ENCODE measurements around the gene TEX19. TPM values are rescaled to one million over a fixed set of nuclear protein-coding genes. Genes with fewer than 3 reads are reported as not detected.
"Not testable (repeated sequence)": the region's sequence is repeated elsewhere in the genome, so short reads cannot be mapped to it uniquely, and the experiment has no call there.

TEX19 gene
- total RNA-seq, 2 donors from 2014 or later, result not detected

GRCh38 chr17:82351254-82351712, 7.8 kb upstream of the TEX19 start:
- ATAC-seq (peak in 1 of 2 donors; percentile 15), DNase-seq (ENCODE audit: low spot score) (no peak)
- Mint-ChIP-seq H3K9me3 (no peaks in the 10 kb centered on the region), H3K27ac (no peak overlapping the region), H3K4me1 (ENCODE audit: low read depth in 2 of 2) (peaks cover 0 to 18% of the 10 kb centered on the region in 2 donors), H3K4me3 (no peak overlapping the region), H3K27me3 (peaks cover 0 to 3% of the 10 kb centered on the region in 2 donors), H3K36me3 (no peaks in the 10 kb centered on the region)

- Mint-ChIP-seq H3K36me3 (no peaks in the 10 kb centered on the region), H3K27me3 (no peaks in the 10 kb centered on the region), H3K4me1 (ENCODE audit: low read depth in 2 of 2) (peaks cover 0 to 14% of the 10 kb centered on the region in 2 donors), H3K27ac (no peak overlapping the region), H3K9me3 (no peaks in the 10 kb centered on the region), H3K4me3 (no peak overlapping the region)
- ATAC-seq (peak; percentile 75 to 79), DNase-seq (ENCODE audit: low spot score) (peak; percentile 78)
Observed at GRCh38 chr17:82351713-82352488, 7.1 kb upstream of the TEX19 start.

GRCh38 chr17:82353484-82353883, 5.6 kb upstream of the TEX19 start:
- peaks cover 8 to 18% of the 10 kb centered on the region in 2 donors for H3K4me1 Mint-ChIP-seq (ENCODE audit: low read depth in 2 of 2)
- no peak overlapping the region for H3K27ac Mint-ChIP-seq
- peaks cover 0 to 3% of the 10 kb centered on the region in 2 donors for H3K27me3 Mint-ChIP-seq
- ATAC-seq (no peak), DNase-seq (ENCODE audit: low spot score) (no peak)
- H3K4me3 Mint-ChIP-seq, result no peak overlapping the region
- no peaks in the 10 kb centered on the region for H3K36me3 Mint-ChIP-seq
- no peaks in the 10 kb centered on the region for H3K9me3 Mint-ChIP-seq

- H3K36me3 Mint-ChIP-seq, result no peaks in the 10 kb centered on the region
- no peak for DNase-seq (ENCODE audit: low spot score)
- ATAC-seq, result no peak
- no peaks in the 10 kb centered on the region for H3K9me3 Mint-ChIP-seq
- H3K27me3 Mint-ChIP-seq, result peaks cover 0 to 4% of the 10 kb centered on the region in 2 donors
- H3K4me3 Mint-ChIP-seq, result no peak overlapping the region
- no peak overlapping the region for H3K27ac Mint-ChIP-seq
- peaks cover 12 to 21% of the 10 kb centered on the region in 2 donors for H3K4me1 Mint-ChIP-seq (ENCODE audit: low read depth in 2 of 2)
Observed at GRCh38 chr17:82354804-82355308, 4.2 kb upstream of the TEX19 start.

GRCh38 chr17:82355770-82356427, 3.1 kb upstream of the TEX19 start:
- Mint-ChIP-seq H3K27ac (no peak overlapping the region), H3K27me3 (peaks cover 0 to 4% of the 10 kb centered on the region in 2 donors), H3K9me3 (no peaks in the 10 kb centered on the region), H3K36me3 (no peaks in the 10 kb centered on the region), H3K4me3 (no peak overlapping the region), H3K4me1 (ENCODE audit: low read depth in 2 of 2) (peaks cover 12 to 17% of the 10 kb centered on the region in 2 donors)
- DNase-seq (ENCODE audit: low spot score) (no peak), ATAC-seq (no peak)

- peak in 1 of 2 donors; percentile 18 for ATAC-seq
- Mint-ChIP-seq H3K4me3 (no peak overlapping the region), H3K27me3 (peaks cover 0 to 4% of the 10 kb centered on the region in 2 donors), H3K9me3 (no peaks in the 10 kb centered on the region), H3K36me3 (no peaks in the 10 kb centered on the region), H3K27ac (no peak overlapping the region), H3K4me1 (ENCODE audit: low read depth in 2 of 2) (peaks cover 8 to 12% of the 10 kb centered on the region in 2 donors)
- DNase-seq (ENCODE audit: low spot score), result no peak
Observed at GRCh38 chr17:82356845-82357355, 2.1 kb upstream of the TEX19 start.

- Mint-ChIP-seq H3K27me3 (peaks cover 0 to 4% of the 10 kb centered on the region in 2 donors), H3K4me3 (no peak overlapping the region), H3K4me1 (ENCODE audit: low read depth in 2 of 2) (peaks cover 7 to 12% of the 10 kb centered on the region in 2 donors), H3K27ac (no peak overlapping the region), H3K9me3 (no peaks in the 10 kb centered on the region), H3K36me3 (no peaks in the 10 kb centered on the region)
- ATAC-seq (no peak), DNase-seq (ENCODE audit: low spot score) (no peak)
Observed at GRCh38 chr17:82357394-82357793, 1.7 kb upstream of the TEX19 start.

- H3K27ac Mint-ChIP-seq; DNase-seq (ENCODE audit: low spot score); ATAC-seq; H3K36me3 Mint-ChIP-seq; H3K4me3 Mint-ChIP-seq; H3K9me3 Mint-ChIP-seq; H3K27me3 Mint-ChIP-seq: not testable (repeated sequence)
- peaks cover 7 to 12% of the 10 kb centered on the region in 2 donors for H3K4me1 Mint-ChIP-seq (ENCODE audit: low read depth in 2 of 2)
Observed at GRCh38 chr17:82359451-82360074, 516 bp downstream of the TEX19 start.

GRCh38 chr17:82361885-82362633, 3.0 kb downstream of the TEX19 start:
- peaks cover 0 to 6% of the 10 kb centered on the region in 2 donors for H3K27me3 Mint-ChIP-seq
- H3K9me3 Mint-ChIP-seq, result no peaks in the 10 kb centered on the region
- no peak overlapping the region for H3K27ac Mint-ChIP-seq
- ATAC-seq (peak in 1 of 2 donors; percentile 31), DNase-seq (ENCODE audit: low spot score) (no peak)
- no peak overlapping the region for H3K4me3 Mint-ChIP-seq
- no peaks in the 10 kb centered on the region for H3K36me3 Mint-ChIP-seq
- peaks cover 7 to 12% of the 10 kb centered on the region in 2 donors for H3K4me1 Mint-ChIP-seq (ENCODE audit: low read depth in 2 of 2)

GRCh38 chr17:82365606-82366295, 6.7 kb downstream of the TEX19 start:
- Mint-ChIP-seq H3K27ac (no peak overlapping the region), H3K9me3 (no peaks in the 10 kb centered on the region), H3K36me3 (no peaks in the 10 kb centered on the region), H3K4me1 (ENCODE audit: low read depth in 2 of 2) (peaks cover 0 to 3% of the 10 kb centered on the region in 2 donors), H3K4me3 (no peak overlapping the region), H3K27me3 (peaks cover 0 to 2% of the 10 kb centered on the region in 2 donors)
- ATAC-seq (no peak), DNase-seq (ENCODE audit: low spot score) (no peak)

- Mint-ChIP-seq H3K27me3 (peaks cover 0 to 5% of the 10 kb centered on the region in 2 donors), H3K27ac (no peak overlapping the region), H3K4me3 (no peak overlapping the region), H3K4me1 (ENCODE audit: low read depth in 2 of 2) (peaks cover 0 to 7% of the 10 kb centered on the region in 2 donors), H3K36me3 (no peaks in the 10 kb centered on the region), H3K9me3 (no peaks in the 10 kb centered on the region)
- DNase-seq (ENCODE audit: low spot score) (no peak), ATAC-seq (no peak)
Observed at GRCh38 chr17:82366749-82367148, 7.7 kb downstream of the TEX19 start.

GRCh38 chr17:82367724-82368524, 8.9 kb downstream of the TEX19 start:
- peaks cover 6 to 10% of the 10 kb centered on the region in 2 donors for H3K27me3 Mint-ChIP-seq
- no peak overlapping the region for H3K4me3 Mint-ChIP-seq
- peak in 1 of 2 donors; percentile 49 for ATAC-seq
- DNase-seq (ENCODE audit: low spot score), result no peak
- no peak overlapping the region for H3K27ac Mint-ChIP-seq
- H3K36me3 Mint-ChIP-seq, result no peaks in the 10 kb centered on the region
- peaks cover 0 to 8% of the 10 kb centered on the region in 2 donors for H3K4me1 Mint-ChIP-seq (ENCODE audit: low read depth in 2 of 2)
- no peaks in the 10 kb centered on the region for H3K9me3 Mint-ChIP-seq

Measured in natural killer cell treated with Interleukin-12 subunit alpha and Interleukin-12 subunit beta and Interleukin-15 and Interleukin-18, amount 100 ng/mL, for 72 hours (primary cell).